CD4-positive, alpha-beta T cell (primary cell): Measurements from ENCODE around the gene PPP1R9B. TPM values are rescaled to one million over a fixed set of nuclear protein-coding genes. Genes with fewer than 3 reads are reported as not detected.
A peak's percentile ranks its signal among the peaks of the same experiment; 100 is the strongest.

Experiments
- ATAC-seq: fragments of 200-7000 bp; cut with Tn5 transposase; one replicate; pipeline ENCODE4 v1.10.0; 2022; ENCODE audit warnings: mild to moderate bottlenecking; ENCODE audit not compliant: poor library complexity
- CTCF ChIA-PET: fragments of 350-600 bp; sonication (Branson Sonifier 250); formaldehyde crosslinking; loops from one replicate; lab custom pipeline; 2021; ENCODE audit warnings: antibody characterized with exemption, inconsistent platforms; lab: Charles Lee
- POLR2A ChIA-PET: fragments of 350-600 bp; sonication (Branson Sonifier 250); formaldehyde crosslinking; loops from one replicate; lab custom pipeline; 2021; ENCODE audit warnings: antibody characterized with exemption, inconsistent platforms; lab: Charles Lee
- DNase-seq, 14 experiments: peaks; one replicate each; pipeline ENCODE4 v3.0.0-alpha.2; 2013 to 2020; ENCODE audit warnings: mixed read lengths in 2 of 14
- H3K27ac ChIP-seq, 2 donors: one replicate each; pipeline versions ENCODE4 v1.5.1 to v1.7.0; 2013; ENCODE audit warnings: low read length in 2 of 2, low read depth in 1 of 2, mild to moderate bottlenecking in 1 of 2
- H3K27me3 ChIP-seq, 2 experiments: 1 replicate in 1 of 2; 2 replicates in 1 of 2; pipeline versions ENCODE4 v1.6.1 to v1.7.0; 2013; ENCODE audit warnings: low read length in 2 of 2, control low read depth in 1 of 2, mild to moderate bottlenecking in 1 of 2, moderate library complexity in 1 of 2; ENCODE audit not compliant: insufficient read depth in 2 of 2, control insufficient read depth in 1 of 2
- H3K36me3 ChIP-seq: one replicate; pipeline ENCODE4 v1.6.1; 2013; ENCODE audit warnings: low read length, control low read depth; ENCODE audit not compliant: insufficient read depth
- H3K4me1 ChIP-seq: one replicate; pipeline ENCODE4 v1.6.1; 2013; ENCODE audit warnings: low read length, control low read depth; ENCODE audit not compliant: insufficient read depth
- H3K4me3 ChIP-seq: one replicate; pipeline ENCODE4 v1.5.1; 2013; ENCODE audit warnings: mild to moderate bottlenecking, low read length, moderate library complexity
- H3K9me3 ChIP-seq, 2 experiments: 1 replicate in 1 of 2; 2 replicates in 1 of 2; pipeline versions ENCODE4 v1.6.1 to v1.7.0; 2013; ENCODE audit warnings: low read length in 2 of 2, mild to moderate bottlenecking in 2 of 2, control low read depth in 1 of 2, moderate library complexity in 1 of 2; ENCODE audit not compliant: control insufficient read depth in 1 of 2, insufficient read depth in 1 of 2
- H3K27ac Mint-ChIP-seq: one replicate; pipeline ENCODE4 v1.8.0; 2020; ENCODE audit warnings: mixed read lengths
- H3K27me3 Mint-ChIP-seq: one replicate; pipeline ENCODE4 v1.8.0; 2021; ENCODE audit warnings: mixed read lengths
- H3K36me3 Mint-ChIP-seq: one replicate; pipeline ENCODE4 v1.8.0; 2021; ENCODE audit warnings: low read depth, mixed read lengths
- H3K4me1 Mint-ChIP-seq: one replicate; pipeline ENCODE4 v1.8.0; 2021; ENCODE audit warnings: low read depth, mixed read lengths
- H3K4me3 Mint-ChIP-seq: one replicate; pipeline ENCODE4 v1.8.0; 2020; ENCODE audit warnings: mild to moderate bottlenecking, mixed read lengths
- H3K9me3 Mint-ChIP-seq: one replicate; pipeline ENCODE4 v1.8.0; 2020; ENCODE audit warnings: mixed read lengths
- CTCF ChIP-seq: fragments of 200-600 bp; IDR thresholded peaks from one replicate; pipeline ENCODE4 v1.8.0; 2022; ENCODE audit warnings: antibody characterized with exemption, mild to moderate bottlenecking
- intact Hi-C, 2 experiments: fragments of 100-400 bp; cut with DNase I in 1 of 2; cut with micrococcal nuclease in 1 of 2; formaldehyde crosslinking; loops; one replicate each; pipeline versions ENCODE4 v1.15.1 to v1.9.0; 2023 to 2025; cut with DNase I, micrococcal nuclease
- total RNA-seq, 174 experiments: library from RNA in 2 of 174; stranded (reverse) in 2 of 174; gene quantifications; one replicate each; pipeline ENCODE4 v1.2.3 and lab custom pipeline; 2021 to 2026

PPP1R9B gene
- total RNA-seq, 2 experiments from 2014 or later = 53.4 to 55.7 TPM

DNA sequence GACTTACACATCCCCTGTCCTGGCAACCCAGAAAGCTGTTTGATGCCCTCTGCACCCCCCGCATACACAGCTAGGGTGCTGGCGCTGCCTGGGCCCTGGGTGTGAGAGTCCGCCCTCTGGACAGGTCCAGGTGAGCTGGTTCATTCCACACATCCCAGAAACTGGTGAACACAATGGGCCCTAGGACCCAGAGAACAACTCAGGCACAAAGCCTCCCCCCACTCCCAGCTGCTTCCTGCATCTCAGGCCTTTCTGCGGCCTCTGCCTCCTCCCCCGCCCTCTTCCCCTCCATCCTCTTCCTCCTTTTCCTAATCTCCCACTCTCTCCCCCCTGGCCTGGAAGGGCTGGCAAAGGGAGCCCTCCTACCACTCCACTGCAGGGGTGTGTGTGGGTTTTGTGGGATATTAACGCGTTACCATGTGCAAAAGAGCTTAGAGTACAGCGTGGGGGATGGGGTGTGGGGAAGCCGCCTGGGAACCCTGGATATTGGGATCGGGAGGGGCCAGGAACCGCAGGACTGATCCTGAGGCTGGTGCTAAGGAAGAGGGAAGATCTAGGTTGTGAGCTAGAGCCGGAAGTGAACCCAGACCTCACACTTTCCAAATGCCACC, 1.6 kb upstream of the PPP1R9B start:
- Histone ChIP-seq H3K27ac (peak overlapping the region; percentile 47 to 70), H3K4me3 (peak overlapping the region; percentile 86), H3K9me3 (no peaks in the 10 kb centered on the region), H3K36me3 (no peaks in the 10 kb centered on the region), H3K4me1 (peaks cover 47% of the 10 kb centered on the region), H3K27me3 (no peaks in the 10 kb centered on the region)
- CTCF ChIA-PET = interaction anchor here (1.2 to 2.4 kb wide), 8 partner anchors 9 to 245 kb away, joined by 3 to 26 read pairs (median 6); partner anchors contain the start of gene LRRC59
- peak overlapping the region; percentile 84 for H3K27ac Mint-ChIP-seq
- no peak for TF ChIP-seq CTCF
- peaks cover 16% of the 10 kb centered on the region for H3K36me3 Mint-ChIP-seq
- ATAC-seq = peak; percentile 12
- POLR2A ChIA-PET = interaction anchor here (0.7 to 4.2 kb wide), 9 partner anchors 9 to 1152 kb away, joined by 3 to 50 read pairs (median 4); no protein-coding TSS in a partner anchor
- intact Hi-C loops = loop anchor here (1.0 to 5.0 kb wide), 3 partner anchors 9 to 55 kb away; partner anchors contain the start of gene PDK2 (in 1 of the 2)
- no peaks in the 10 kb centered on the region for H3K27me3 Mint-ChIP-seq
- no peaks in the 10 kb centered on the region for H3K9me3 Mint-ChIP-seq
- peak in 10 of 14 experiments; percentile 31 to 79 (median 49) for DNase-seq
- peaks cover 44% of the 10 kb centered on the region for H3K4me1 Mint-ChIP-seq
- H3K4me3 Mint-ChIP-seq = peak overlapping the region; percentile 90

GRCh38 chr17:50151041-50151936, 812 bp upstream of the PPP1R9B start:
- H3K27ac Mint-ChIP-seq = peak overlapping the region; percentile 84
- Histone ChIP-seq H3K27ac (peak overlapping the region; percentile 47 to 74), H3K4me3 (peak overlapping the region; percentile 86), H3K36me3 (peaks cover 7% of the 10 kb centered on the region), H3K4me1 (peaks cover 54% of the 10 kb centered on the region), H3K9me3 (no peaks in the 10 kb centered on the region), H3K27me3 (no peaks in the 10 kb centered on the region)
- DNase-seq = peak; percentile 68 to 95 (median 80)
- peak; percentile 52 for TF ChIP-seq CTCF
- no peaks in the 10 kb centered on the region for H3K9me3 Mint-ChIP-seq
- H3K36me3 Mint-ChIP-seq = peaks cover 22% of the 10 kb centered on the region
- POLR2A ChIA-PET = interaction anchor here (0.7 to 4.2 kb wide), 9 partner anchors 10 to 58 kb away, joined by 3 to 50 read pairs (median 6); no protein-coding TSS in a partner anchor
- H3K4me1 Mint-ChIP-seq = peaks cover 51% of the 10 kb centered on the region
- CTCF ChIA-PET = interaction anchor here (1.2 to 2.4 kb wide), 8 partner anchors 9 to 246 kb away, joined by 3 to 26 read pairs (median 6); partner anchors contain the start of gene LRRC59
- intact Hi-C loops = loop anchor here (1.0 to 5.0 kb wide), 3 partner anchors 10 to 54 kb away; partner anchors contain the start of gene PDK2 (in 1 of the 2)
- ATAC-seq = peak; percentile 64
- H3K4me3 Mint-ChIP-seq = peak overlapping the region; percentile 90
- no peaks in the 10 kb centered on the region for H3K27me3 Mint-ChIP-seq
